T-helper 1 cell treated with Interleukin-12 subunit alpha and Interleukin-12 subunit beta and Interleukin-4 antibody, amounts not matched to agents 30 μg/mL and 1 μg/mL, for 36 hours (primary cell): ENCODE measurements around the gene C4orf50.
"Not testable (repeated sequence)": the region's sequence is repeated elsewhere in the genome, so short reads cannot be mapped to it uniquely, and the experiment has no call there.

ENCODE experiments used
- H3K27ac Mint-ChIP-seq: one replicate; pipeline ENCODE4 v1.8.0; 2021; ENCODE audit warnings: mild to moderate bottlenecking, mixed read lengths
- H3K27me3 Mint-ChIP-seq: one replicate; pipeline ENCODE4 v1.8.0; 2021; ENCODE audit warnings: low read depth, mixed read lengths
- H3K36me3 Mint-ChIP-seq: one replicate; pipeline ENCODE4 v1.8.0; 2021; ENCODE audit warnings: low read depth, mixed read lengths
- H3K4me1 Mint-ChIP-seq: one replicate; pipeline ENCODE4 v1.8.0; 2021; ENCODE audit warnings: low read depth, mixed read lengths
- H3K4me3 Mint-ChIP-seq: one replicate; pipeline ENCODE4 v1.8.0; 2021; ENCODE audit warnings: mild to moderate bottlenecking, moderate library complexity, mixed read lengths
- H3K9me3 Mint-ChIP-seq: one replicate; pipeline ENCODE4 v1.8.0; 2021; ENCODE audit warnings: mixed read lengths

Gene C4orf50

GRCh38 chr4:5999356-5999755 is 18.9 kb downstream of the C4orf50 start:
- no peaks in the 10 kb centered on the region for H3K9me3 Mint-ChIP-seq
- no peak overlapping the region for H3K27ac Mint-ChIP-seq
- peaks cover 11% of the 10 kb centered on the region for H3K4me1 Mint-ChIP-seq
- H3K36me3 Mint-ChIP-seq = no peaks in the 10 kb centered on the region
- H3K4me3 Mint-ChIP-seq = no peak overlapping the region
- H3K27me3 Mint-ChIP-seq = peaks cover 6% of the 10 kb centered on the region

GRCh38 chr4:5998333-5998936 is 19.8 kb downstream of the C4orf50 start:
- H3K27me3 Mint-ChIP-seq = peaks cover 6% of the 10 kb centered on the region
- H3K4me1 Mint-ChIP-seq = peaks cover 11% of the 10 kb centered on the region
- H3K36me3 Mint-ChIP-seq = no peaks in the 10 kb centered on the region
- H3K9me3 Mint-ChIP-seq = no peaks in the 10 kb centered on the region
- no peak overlapping the region for H3K27ac Mint-ChIP-seq
- peak overlapping the region; percentile 16 for H3K4me3 Mint-ChIP-seq

DNA sequence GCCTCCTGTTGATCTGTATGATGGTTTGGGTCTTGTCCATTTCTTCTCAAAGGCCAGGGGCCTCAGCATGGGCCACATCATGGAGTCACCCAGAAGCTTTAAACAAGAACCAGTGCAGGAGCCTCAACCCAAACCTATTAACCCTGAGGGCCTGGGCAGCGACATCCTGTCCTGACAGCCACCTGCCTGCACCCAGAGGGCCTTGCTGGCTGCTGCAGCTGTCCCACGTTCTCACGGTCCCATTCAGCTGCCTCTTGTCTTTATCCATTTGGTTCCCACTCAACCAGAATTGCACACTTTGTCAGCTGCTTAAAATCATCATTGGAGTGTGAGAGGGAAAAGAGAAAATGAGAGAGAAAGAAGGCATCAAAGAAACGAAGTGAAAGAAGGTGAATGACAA is 21.6 kb downstream of the C4orf50 start:
- H3K4me3 Mint-ChIP-seq = no peak overlapping the region
- H3K27me3 Mint-ChIP-seq = peaks cover 6% of the 10 kb centered on the region
- H3K36me3 Mint-ChIP-seq = no peaks in the 10 kb centered on the region
- H3K27ac Mint-ChIP-seq = peak overlapping the region; percentile 18
- H3K4me1 Mint-ChIP-seq = peaks cover 11% of the 10 kb centered on the region
- H3K9me3 Mint-ChIP-seq = no peaks in the 10 kb centered on the region

DNA sequence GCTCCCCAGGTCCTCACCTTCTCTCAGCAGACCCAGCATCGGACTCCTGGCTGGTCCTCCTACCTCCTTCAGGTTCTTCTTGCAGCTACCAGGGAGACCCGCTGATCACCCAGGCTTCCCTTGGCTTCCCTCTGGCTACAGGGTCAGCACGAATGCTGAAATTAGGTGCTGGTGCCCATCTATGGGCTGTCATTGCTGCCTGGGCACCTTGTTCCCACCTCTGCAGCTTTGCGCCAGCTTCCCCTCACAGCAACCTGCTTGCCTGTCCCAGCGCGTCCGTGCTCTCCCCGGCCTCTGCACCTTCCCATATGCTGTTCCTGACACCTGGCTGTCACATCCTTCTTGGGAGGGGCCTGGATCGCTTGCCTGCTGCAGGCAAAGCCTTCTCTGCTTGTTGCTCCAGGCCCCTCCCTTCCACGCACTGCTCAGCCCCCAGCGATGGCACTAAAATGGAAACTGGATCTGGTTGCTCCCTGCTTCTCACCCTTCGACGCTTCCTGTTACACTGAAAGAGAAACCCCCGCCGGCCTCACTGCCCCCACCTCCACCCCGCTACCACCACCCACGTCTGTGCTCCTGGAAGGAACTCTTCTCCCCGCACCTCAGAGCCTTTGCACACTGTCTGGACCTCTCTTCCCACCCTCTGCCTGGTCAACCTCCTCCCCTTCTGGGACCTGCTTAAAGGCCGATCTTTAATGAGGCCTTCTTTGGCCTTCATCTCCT is 22.2 kb downstream of the C4orf50 start:
- no peaks in the 10 kb centered on the region for H3K36me3 Mint-ChIP-seq
- peaks cover 6% of the 10 kb centered on the region for H3K27me3 Mint-ChIP-seq
- H3K4me3 Mint-ChIP-seq = no peak overlapping the region
- H3K4me1 Mint-ChIP-seq = peaks cover 11% of the 10 kb centered on the region
- H3K9me3 Mint-ChIP-seq = no peaks in the 10 kb centered on the region
- peak overlapping the region; percentile 23 for H3K27ac Mint-ChIP-seq

GRCh38 chr4:5993876-5994811 is 24.1 kb downstream of the C4orf50 start:
- Mint-ChIP-seq H3K9me3 (no peaks in the 10 kb centered on the region), H3K4me1 (peaks cover 11% of the 10 kb centered on the region), H3K27ac (no peak overlapping the region), H3K4me3 (no peak overlapping the region), H3K27me3 (peaks cover 6% of the 10 kb centered on the region), H3K36me3 (no peaks in the 10 kb centered on the region)

- H3K4me3 Mint-ChIP-seq, H3K27ac Mint-ChIP-seq, H3K36me3 Mint-ChIP-seq: not testable (repeated sequence)
These were observed 24.9 kb downstream of the C4orf50 start for GRCh38 chr4:5993346-5993745.

DNA sequence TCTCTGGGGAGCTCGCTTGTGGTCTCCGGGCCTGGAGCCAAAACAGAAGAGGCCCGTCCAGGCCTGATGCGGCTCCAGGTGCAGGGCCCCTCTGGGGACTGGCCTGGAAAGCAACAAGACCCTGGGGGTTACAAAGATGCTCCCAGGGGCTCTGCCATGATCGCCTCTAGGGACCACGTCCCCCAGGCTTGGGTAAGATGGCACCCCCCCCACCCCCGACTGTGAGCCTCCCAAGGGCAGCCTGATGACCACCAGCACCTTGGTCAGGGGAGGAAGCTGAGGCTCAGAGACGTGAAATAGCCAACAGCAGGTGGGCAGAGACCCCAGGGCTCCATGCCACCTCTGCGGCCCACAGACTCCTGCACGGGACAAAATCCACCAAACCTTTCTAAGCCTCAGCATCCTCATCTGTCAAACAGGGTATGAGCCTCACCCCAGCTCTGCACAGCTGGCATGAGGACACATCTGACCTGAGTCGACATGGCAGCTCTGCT is 25.4 kb downstream of the C4orf50 start:
- Mint-ChIP-seq H3K9me3 (no peaks in the 10 kb centered on the region), H3K36me3 (no peaks in the 10 kb centered on the region), H3K27ac (no peak overlapping the region), H3K27me3 (peaks cover 3% of the 10 kb centered on the region), H3K4me1 (peaks cover 8% of the 10 kb centered on the region), H3K4me3 (no peak overlapping the region)

More at GRCh38 chr4:5993346-5993745, 24.9 kb downstream of the C4orf50 start:
- H3K27me3 Mint-ChIP-seq, H3K4me1 Mint-ChIP-seq, H3K9me3 Mint-ChIP-seq: not testable (repeated sequence)

GRCh38 chr4:5992171-5992827 is 25.9 kb downstream of the C4orf50 start:
- no peaks in the 10 kb centered on the region for H3K36me3 Mint-ChIP-seq
- H3K27ac Mint-ChIP-seq = no peak overlapping the region
- no peaks in the 10 kb centered on the region for H3K9me3 Mint-ChIP-seq
- H3K4me1 Mint-ChIP-seq = peaks cover 8% of the 10 kb centered on the region
- H3K27me3 Mint-ChIP-seq = peaks cover 3% of the 10 kb centered on the region
- H3K4me3 Mint-ChIP-seq = no peak overlapping the region

- Mint-ChIP-seq H3K9me3 (no peaks in the 10 kb centered on the region), H3K27me3 (no peaks in the 10 kb centered on the region), H3K4me3 (no peak overlapping the region)
These were observed 26.8 kb downstream of the C4orf50 start for GRCh38 chr4:5991405-5991804.

DNA sequence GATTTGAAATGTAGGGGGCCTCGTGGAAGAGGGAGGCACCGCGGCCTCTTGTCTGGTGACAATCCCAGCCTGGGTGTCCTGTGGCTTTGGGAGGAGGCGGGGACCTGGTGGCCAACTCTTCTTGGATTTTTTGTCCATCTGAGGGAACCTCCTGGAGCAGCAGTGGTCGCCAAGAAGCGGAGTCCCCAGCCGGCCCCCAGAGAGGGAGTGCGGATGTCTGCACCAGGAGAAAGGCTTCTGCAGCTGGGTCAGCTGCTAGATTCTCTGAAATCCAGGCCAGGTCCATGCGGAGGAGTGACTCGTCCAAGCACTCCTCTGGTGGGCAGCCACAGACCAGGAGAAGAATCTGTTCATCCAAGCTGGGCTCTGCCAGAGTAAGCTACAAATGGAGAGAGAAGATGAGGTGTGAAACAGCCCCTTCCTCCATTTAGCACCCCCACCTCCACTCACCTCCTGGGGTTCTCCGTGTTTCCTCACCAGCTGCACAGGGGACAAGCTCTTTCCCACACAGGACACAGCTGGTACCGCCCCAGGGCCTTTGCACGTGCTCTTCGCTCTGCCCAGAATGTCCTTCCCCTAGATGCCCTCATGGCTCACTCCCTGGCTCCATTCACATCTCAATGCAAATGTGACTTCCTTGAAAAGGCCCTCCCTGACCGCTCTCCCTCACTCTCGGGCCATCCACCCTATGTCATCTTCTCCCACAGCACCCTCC is 27.6 kb downstream of the C4orf50 start:
- Mint-ChIP-seq H3K27ac (no peak overlapping the region), H3K36me3 (no peaks in the 10 kb centered on the region), H3K4me3 (no peak overlapping the region), H3K27me3 (no peaks in the 10 kb centered on the region), H3K9me3 (no peaks in the 10 kb centered on the region), H3K4me1 (no peaks in the 10 kb centered on the region)

More at GRCh38 chr4:5991405-5991804, 26.8 kb downstream of the C4orf50 start:
- Mint-ChIP-seq H3K27ac (no peak overlapping the region), H3K36me3 (no peaks in the 10 kb centered on the region), H3K4me1 (peaks cover 5% of the 10 kb centered on the region)

DNA sequence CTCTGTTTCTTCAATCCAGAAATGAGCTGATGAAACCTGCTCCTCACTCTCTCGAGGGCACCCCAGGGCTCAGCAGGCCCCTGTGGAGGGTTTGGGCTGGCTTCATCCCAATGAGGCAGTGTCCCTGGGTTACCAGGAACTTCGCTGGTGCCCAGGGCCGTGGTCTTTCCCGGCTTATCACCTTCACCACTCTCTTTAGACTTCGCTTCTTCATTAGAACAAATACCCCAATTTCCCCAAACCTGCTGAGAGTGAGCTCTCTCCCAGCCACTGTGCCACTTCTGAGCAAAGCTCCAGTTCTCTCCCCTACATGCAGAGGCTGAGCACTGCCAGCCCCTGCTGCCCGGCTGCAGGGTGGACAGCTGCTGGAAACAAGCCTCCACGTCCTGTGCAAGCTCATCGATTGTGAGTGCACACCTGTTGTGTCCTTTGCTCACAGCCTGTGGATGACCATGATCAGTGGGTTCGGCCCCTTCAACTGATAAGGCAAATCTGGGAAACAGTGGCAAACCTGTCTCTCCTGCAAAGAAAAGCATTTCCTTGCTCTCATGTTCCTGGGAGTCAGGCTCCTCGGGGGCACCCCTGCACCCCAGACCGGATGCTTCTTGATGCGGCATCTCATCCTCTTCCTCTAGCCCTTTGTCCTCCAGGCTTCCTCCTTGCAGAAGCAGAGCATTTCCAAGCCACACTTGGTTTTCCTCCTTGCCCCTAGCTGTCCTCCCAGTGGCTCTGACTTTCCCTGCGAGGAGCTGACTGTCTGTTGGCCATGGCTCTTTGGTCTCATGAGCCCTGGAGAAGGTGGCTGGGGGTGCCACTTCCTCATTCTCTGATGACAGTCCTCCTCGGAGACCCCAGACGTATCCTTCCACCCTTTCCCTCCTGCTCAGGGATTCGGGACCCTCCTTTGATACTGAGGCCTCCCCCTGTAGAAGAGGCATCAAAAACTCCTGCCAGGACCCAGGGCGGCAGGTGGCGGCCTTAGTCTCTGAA is 28.7 kb downstream of the C4orf50 start:
- H3K4me3 Mint-ChIP-seq = no peak overlapping the region
- no peaks in the 10 kb centered on the region for H3K4me1 Mint-ChIP-seq
- H3K27me3 Mint-ChIP-seq = no peaks in the 10 kb centered on the region
- no peaks in the 10 kb centered on the region for H3K36me3 Mint-ChIP-seq
- no peak overlapping the region for H3K27ac Mint-ChIP-seq
- peaks cover 6% of the 10 kb centered on the region for H3K9me3 Mint-ChIP-seq

DNA sequence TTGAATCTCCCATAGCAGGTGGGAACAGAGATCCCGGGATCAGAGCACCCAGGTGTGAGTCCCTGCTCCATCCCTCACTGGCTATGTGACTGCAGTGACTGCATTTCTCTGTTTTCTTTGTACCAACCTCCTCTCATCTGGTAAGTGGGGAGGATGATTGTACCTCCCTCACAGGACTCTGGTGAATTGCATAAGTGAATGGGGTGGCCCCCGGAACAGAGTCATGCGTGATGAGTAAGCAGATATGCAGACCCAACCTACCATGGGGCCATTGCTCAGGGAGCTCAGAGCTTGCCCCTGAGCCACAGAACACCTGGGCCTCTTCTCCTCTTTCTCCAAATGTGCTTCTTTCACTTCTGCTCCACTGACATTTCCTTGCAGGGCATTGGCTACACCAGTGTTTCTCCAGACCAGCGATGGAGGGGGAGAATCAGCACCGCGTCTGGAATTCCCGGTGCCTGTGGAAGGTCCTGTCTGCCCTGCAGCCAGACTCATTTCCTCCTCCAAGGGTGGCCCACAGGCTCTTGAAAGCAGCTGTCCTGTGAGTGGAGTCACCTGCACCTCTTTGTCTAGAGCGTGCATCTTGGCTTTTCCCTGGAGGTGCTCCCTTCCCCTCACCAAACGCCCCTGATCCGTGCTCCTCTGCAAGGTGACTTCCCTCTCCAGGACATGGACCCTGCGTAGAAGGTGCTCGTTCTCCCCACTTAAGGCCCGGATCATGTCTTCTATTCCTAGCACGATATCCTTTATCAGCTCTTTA is 30.0 kb downstream of the C4orf50 start:
- Mint-ChIP-seq H3K36me3 (no peaks in the 10 kb centered on the region), H3K4me1 (no peaks in the 10 kb centered on the region), H3K27ac (no peak overlapping the region), H3K9me3 (peaks cover 14% of the 10 kb centered on the region), H3K27me3 (no peaks in the 10 kb centered on the region), H3K4me3 (no peak overlapping the region)
